Endothelial cell (in vitro differentiated cells): Measurements from ENCODE around the gene MTMR4. TPM values are rescaled to one million over a fixed set of nuclear protein-coding genes. Genes with fewer than 3 reads are reported as not detected.
A peak's percentile ranks its signal among the peaks of the same experiment; 100 is the strongest.
"Not testable (repeated sequence)": the region's sequence is repeated elsewhere in the genome, so short reads cannot be mapped to it uniquely, and the experiment has no call there.

Experiments used
- DNase-seq: peaks from one replicate; pipeline ENCODE4 v3.0.0; 2021; ENCODE audit warnings: low spot score
- H3K27ac Mint-ChIP-seq: one replicate; pipeline ENCODE4 v1.8.0; 2021; ENCODE audit warnings: mixed read lengths, inconsistent platforms; ENCODE audit not compliant: unreplicated experiment
- H3K27me3 Mint-ChIP-seq: one replicate; pipeline ENCODE4 v1.8.0; 2021; ENCODE audit warnings: mild to moderate bottlenecking, moderate library complexity, mixed read lengths, inconsistent platforms; ENCODE audit not compliant: unreplicated experiment
- H3K36me3 Mint-ChIP-seq: one replicate; pipeline ENCODE4 v1.8.0; 2021; ENCODE audit warnings: mild to moderate bottlenecking, low read depth, mixed read lengths, inconsistent platforms; ENCODE audit not compliant: unreplicated experiment
- H3K4me1 Mint-ChIP-seq: one replicate; pipeline ENCODE4 v1.8.0; 2021; ENCODE audit warnings: mild to moderate bottlenecking, mixed read lengths, inconsistent platforms; ENCODE audit not compliant: unreplicated experiment
- H3K4me3 Mint-ChIP-seq: one replicate; pipeline ENCODE4 v1.8.0; 2021; ENCODE audit warnings: mild to moderate bottlenecking, mixed read lengths, inconsistent platforms; ENCODE audit not compliant: unreplicated experiment
- H3K9me3 Mint-ChIP-seq: one replicate; pipeline ENCODE4 v1.8.0; 2021; ENCODE audit warnings: mixed read lengths, inconsistent platforms; ENCODE audit not compliant: unreplicated experiment
- long read RNA-seq: library from polyadenylated mRNA; unstranded; transcript quantifications from one replicate; pipeline ENCODE4 v2.0.0, GENCODE V29; 2020; ENCODE audit not compliant: unreplicated experiment
- total RNA-seq: library from RNA; stranded (reverse); fragmentation: NEBNext Ultra II Directional; extraction: Animal tissue kit (Norgen Biotek cat#: 25700); gene quantifications from one replicate; pipeline ENCODE4 v1.2.1, GENCODE V29; 2021; ENCODE audit not compliant: unreplicated experiment
- TF ChIP-seq, protein P1 (sequence below): fragments of 200-600 bp; sonication (generic); IDR thresholded peaks from one replicate; pipeline ENCODE4 v1.5.0; 2021; ENCODE audit warnings: antibody characterized with exemption; ENCODE audit not compliant: unreplicated experiment

MTMR4 gene
- total RNA-seq: 24.0 TPM
- long read RNA-seq, partial matches to known transcripts: 4 of 4 reads
- long read RNA-seq, other reads (novel, unspliced or antisense): 0 of 4 reads

DNA sequence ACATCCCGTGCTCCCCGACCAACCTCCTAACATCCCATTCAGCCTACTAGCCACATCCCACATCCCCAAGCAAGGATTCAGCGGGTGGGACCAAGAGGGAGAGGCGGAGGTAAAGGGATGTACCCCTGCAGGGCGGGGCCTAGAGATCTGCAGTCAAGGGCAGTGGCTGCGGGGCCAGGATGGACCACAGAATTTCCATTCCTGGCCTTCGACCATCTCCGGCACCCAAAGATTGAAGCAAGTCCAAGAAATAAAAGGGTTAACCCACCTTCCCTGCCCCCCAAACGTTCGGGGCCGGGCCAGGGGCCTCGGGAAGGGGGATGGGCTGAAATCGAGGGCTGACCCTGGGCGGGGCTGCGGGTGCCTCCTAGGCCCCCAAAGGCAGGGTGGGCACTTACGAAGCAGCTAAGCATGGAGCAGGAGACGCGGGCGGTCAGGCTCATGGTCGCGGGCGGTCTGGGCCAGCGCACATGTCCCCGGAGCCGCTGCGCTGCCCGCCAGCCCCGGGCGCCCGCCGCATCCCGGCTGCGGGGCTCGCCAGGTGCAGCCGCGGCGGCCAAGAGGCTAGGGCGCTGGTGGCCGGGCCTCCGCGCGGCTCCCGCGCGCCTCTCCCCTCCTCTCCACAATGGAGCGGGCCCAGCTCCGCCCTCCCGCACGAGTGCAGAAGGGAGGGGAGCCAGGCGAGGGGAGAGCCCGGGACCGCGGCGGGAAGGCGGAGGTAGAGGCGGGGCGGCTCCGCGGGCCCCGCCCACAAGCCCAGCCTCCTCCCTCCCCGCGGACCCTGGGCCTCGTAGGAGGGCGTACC lies at the start of gene MTMR4:
Gene MTMR4 (minus strand): TSS at position 674 of the 805 bp plus-strand sequence. CDS start 231 bp downstream, at position 443.
- peaks cover 13% of the 10 kb centered on the region for H3K27me3 Mint-ChIP-seq
- peaks cover 27% of the 10 kb centered on the region for H3K36me3 Mint-ChIP-seq
- H3K4me3 Mint-ChIP-seq: peak within 1 kb of the TSS; percentile 88
- TF ChIP-seq, protein P1, sequence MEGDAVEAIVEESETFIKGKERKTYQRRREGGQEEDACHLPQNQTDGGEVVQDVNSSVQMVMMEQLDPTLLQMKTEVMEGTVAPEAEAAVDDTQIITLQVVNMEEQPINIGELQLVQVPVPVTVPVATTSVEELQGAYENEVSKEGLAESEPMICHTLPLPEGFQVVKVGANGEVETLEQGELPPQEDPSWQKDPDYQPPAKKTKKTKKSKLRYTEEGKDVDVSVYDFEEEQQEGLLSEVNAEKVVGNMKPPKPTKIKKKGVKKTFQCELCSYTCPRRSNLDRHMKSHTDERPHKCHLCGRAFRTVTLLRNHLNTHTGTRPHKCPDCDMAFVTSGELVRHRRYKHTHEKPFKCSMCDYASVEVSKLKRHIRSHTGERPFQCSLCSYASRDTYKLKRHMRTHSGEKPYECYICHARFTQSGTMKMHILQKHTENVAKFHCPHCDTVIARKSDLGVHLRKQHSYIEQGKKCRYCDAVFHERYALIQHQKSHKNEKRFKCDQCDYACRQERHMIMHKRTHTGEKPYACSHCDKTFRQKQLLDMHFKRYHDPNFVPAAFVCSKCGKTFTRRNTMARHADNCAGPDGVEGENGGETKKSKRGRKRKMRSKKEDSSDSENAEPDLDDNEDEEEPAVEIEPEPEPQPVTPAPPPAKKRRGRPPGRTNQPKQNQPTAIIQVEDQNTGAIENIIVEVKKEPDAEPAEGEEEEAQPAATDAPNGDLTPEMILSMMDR: no peak
- no peaks in the 10 kb centered on the region for H3K9me3 Mint-ChIP-seq
- H3K27ac Mint-ChIP-seq: peak within 1 kb of the TSS; percentile 21
- DNase-seq: peak; percentile 73
- H3K4me1 Mint-ChIP-seq: peaks cover 21% of the 10 kb centered on the region

DNA sequence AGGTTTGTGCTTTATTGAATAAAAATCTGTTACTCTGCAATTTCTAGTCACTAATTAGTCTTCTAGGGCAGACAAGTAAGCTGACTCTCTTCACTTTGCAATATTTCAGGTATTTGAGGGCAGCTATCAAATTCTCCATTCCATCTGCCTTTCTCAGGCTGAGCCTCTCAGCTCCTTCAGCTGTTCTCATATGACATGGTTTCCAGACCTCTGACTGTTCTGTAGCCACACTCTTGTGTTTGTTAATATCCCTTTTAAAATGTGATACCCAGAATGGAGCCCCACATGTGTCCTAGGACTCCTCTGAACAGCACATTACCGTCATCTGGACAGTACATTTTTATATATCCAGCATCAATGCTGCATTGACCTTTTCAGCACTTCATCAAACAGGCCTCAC lies 46.1 kb upstream of the MTMR4 start:
- Mint-ChIP-seq H3K27ac (no peak overlapping the region), H3K9me3 (no peaks in the 10 kb centered on the region), H3K27me3 (no peaks in the 10 kb centered on the region), H3K4me1 (peaks cover 2% of the 10 kb centered on the region), H3K36me3 (no peaks in the 10 kb centered on the region), H3K4me3 (no peak overlapping the region)
- TF ChIP-seq, protein P1: no peak
- DNase-seq: no peak

DNA sequence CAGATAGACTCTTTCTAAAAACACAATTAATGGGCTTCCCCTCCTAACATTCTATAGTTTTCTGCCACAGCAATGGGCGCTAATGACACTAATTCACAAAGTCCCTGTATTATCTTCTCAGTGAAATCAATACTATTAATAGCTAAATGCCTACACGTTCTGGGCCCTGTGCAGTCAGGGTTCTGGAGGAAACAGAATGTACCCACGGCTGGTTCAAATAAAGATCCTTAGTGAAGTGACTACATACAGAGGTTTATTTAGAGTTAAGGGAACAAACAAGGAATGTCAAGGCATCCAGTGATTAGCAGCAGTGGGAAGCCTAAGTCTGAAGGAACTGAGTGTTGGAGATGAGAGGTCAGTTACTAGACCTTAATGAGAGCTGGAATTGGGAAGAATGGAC lies 43.5 kb upstream of the MTMR4 start:
- no peak overlapping the region for H3K4me3 Mint-ChIP-seq
- no peaks in the 10 kb centered on the region for H3K36me3 Mint-ChIP-seq
- H3K27ac Mint-ChIP-seq: no peak overlapping the region

GRCh38 chr17:58556833-58557250 lies 42.4 kb upstream of the MTMR4 start:
- DNase-seq: no peak
- H3K4me3 Mint-ChIP-seq: no peak overlapping the region
- no peak overlapping the region for H3K27ac Mint-ChIP-seq
- H3K4me1 Mint-ChIP-seq: peaks cover 10% of the 10 kb centered on the region
- no peaks in the 10 kb centered on the region for H3K27me3 Mint-ChIP-seq
- TF ChIP-seq, protein P1: no peak
- no peaks in the 10 kb centered on the region for H3K36me3 Mint-ChIP-seq
- no peaks in the 10 kb centered on the region for H3K9me3 Mint-ChIP-seq

More for the DNA sequence above, 43.5 kb upstream of the MTMR4 start:
- peaks cover 4% of the 10 kb centered on the region for H3K4me1 Mint-ChIP-seq
- H3K27me3 Mint-ChIP-seq: no peaks in the 10 kb centered on the region
- TF ChIP-seq, protein P1: no peak
- no peaks in the 10 kb centered on the region for H3K9me3 Mint-ChIP-seq
- no peak for DNase-seq

- peaks cover 10% of the 10 kb centered on the region for H3K4me1 Mint-ChIP-seq
- H3K9me3 Mint-ChIP-seq, H3K4me3 Mint-ChIP-seq, H3K36me3 Mint-ChIP-seq, DNase-seq, H3K27me3 Mint-ChIP-seq, H3K27ac Mint-ChIP-seq: not testable (repeated sequence)
Observed at GRCh38 chr17:58555109-58555508, 40.7 kb upstream of the MTMR4 start.
